LHCN-M2 (cell line): ENCODE measurements around the gene HIGD1C. TPM values are rescaled to one million over a fixed set of nuclear protein-coding genes. Genes with fewer than 3 reads are reported as not detected.
A peak's percentile ranks its signal among the peaks of the same experiment; 100 is the strongest.
"Not testable (repeated sequence)": the region's sequence is repeated elsewhere in the genome, so short reads cannot be mapped to it uniquely, and the experiment has no call there.

Experiments
- DNase-seq: peaks from one replicate; pipeline ENCODE4 v3.0.0-alpha.2; 2012; ENCODE audit warnings: low read depth
- total RNA-seq: library from RNA; depleted of rRNA; stranded (reverse); fragments of >200 nt; gene quantifications from 2 replicates; pipeline ENCODE4 v1.2.3, GENCODE V29; 2014

The HIGD1C gene
- total RNA-seq, 1 experiment from 2014 or later: not detected

DNA sequence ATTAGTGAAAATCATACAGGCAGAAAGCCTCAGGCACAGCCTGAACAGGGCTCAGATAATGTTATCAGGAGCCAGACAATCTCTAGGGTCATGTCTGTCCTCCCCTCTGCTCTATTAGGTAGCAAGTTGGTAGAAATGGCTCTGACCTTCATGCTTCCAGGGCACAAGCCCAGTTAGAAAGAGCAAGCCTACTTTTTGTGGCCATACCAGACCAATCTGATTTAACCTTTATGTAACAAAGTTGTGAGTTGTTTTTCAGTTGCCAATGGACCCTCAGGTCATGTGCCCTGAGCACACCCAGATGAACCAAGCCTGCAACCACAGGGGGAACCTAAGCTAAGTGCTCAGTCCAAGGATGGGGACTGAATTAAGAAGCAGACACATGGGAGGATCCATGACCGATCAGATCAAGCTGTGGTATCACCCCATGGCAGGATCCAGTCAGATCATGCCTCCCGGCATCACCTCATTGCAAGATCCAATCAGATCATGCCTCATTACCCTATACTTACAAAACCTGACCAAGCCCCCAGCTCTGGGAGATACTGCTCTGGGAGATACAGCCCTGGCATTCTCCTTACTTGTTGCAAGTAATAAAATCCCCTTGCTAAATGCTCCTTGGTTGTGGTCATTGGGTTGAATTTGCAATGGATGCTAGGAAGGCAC is 18.8 kb upstream of the HIGD1C start:
- DNase-seq: no peak

DNA sequence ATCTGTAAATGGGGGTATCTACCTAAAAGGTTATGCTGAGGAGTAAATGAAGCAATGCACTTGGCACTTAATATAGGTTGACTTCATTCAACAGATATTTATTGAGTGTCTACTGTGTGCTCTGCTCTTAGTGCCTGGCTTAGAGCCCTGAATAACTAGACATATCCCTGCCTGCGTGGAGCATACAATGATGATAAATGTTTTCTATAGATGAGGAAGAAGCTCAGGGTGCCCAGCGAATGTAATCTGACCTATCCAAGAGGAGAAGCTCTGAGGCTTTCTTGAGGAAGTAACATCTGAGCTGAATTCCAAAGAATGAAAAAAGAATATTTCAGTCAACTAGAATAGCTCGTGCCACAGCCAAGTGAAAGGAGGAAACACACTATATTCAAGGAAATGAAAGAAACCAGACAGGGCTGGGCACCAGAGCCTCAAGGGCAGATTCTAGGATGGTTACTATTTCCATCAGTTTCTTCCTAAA is 17.9 kb upstream of the HIGD1C start:
- DNase-seq: no peak

DNA sequence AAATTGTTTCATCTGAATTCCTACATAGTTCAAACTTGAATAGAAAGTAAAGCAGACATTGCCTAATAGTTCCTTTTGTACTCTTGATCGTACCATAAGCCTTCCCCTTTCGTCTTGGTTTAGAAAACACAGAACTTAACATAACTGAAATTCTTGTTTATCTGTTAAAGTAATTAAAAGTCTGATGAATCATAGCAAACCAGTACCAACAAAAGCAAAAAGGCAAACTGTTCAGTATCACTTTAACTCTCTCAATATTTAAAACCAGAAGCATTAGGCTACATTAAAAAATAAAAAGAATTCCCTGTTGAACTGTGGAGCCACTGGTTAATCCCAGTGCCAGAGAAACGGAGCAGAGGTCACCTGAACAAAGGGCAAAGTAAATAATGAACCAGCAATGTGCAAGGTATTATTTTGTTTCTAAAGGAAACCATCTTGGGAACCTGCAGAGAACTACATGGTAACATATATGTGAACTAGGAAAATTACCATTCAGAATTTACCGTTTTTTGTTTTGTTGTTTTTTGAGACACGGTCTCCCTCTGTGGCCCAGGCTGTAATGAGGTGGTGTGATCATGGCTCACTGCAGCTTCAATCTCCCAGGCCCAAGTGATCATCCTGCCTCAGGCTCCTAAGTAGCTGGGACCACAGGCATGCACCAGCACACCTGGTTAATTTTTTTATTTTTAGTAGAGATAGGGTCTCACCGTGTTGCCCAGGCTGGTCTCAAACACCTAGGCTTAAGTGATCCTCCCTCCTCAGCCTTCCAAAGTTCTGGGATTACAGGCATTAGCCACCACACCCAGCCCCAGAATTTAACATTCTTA is 17.1 kb upstream of the HIGD1C start:
- peak; percentile 27 for DNase-seq

DNA sequence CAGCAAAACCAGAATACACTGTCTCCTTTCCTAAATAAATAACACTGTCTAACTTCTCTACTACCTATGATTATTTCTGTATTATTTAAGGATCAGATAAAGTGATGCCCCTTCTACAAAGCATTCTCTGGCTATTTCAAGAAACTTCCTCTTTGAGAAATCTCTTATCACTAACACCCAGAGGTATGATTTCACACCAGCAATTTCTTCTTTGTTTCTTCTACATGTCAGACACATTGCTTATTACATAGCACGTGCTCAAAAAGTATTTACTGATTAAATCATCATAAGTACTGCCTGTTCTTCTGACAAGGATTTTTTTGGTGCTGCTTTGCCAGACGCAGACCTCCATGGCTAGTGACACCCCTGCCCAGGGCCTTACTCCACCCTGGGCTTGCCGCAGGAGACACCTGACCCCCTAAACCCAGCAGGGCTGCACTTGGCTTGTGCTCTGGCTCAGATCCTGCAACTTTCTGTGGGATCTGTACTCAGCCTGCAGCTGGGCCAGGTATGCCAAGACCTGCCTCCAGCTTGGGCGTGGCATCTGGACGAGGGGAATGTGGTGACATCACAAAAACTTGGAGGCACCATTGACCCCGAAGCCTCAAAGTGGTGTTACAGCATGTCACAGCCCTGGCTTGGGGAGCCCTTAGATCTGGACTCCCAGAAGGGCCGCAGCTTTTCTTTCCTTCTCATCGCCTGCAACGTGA is 15.4 kb upstream of the HIGD1C start:
- DNase-seq: no peak

DNA sequence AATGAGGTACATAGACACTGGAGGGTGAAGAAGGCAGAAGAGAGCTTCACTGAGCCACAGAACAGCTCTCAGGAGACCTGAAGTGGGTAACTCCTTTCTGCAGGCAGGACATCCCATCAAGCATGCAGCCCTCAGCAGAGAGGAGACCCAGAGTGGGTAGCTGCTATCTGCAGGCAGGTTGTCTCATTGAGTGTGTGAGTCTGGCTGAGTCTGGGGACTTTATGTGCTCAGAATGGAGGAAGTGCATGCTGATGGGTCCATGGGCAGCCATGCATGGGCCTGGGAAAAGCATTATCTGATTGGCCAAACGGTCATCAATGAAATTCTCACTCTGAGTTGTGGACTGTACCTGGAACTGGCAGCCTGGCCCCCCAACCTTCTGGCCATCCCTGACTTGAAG is 14.7 kb upstream of the HIGD1C start:
- no peak for DNase-seq

DNA sequence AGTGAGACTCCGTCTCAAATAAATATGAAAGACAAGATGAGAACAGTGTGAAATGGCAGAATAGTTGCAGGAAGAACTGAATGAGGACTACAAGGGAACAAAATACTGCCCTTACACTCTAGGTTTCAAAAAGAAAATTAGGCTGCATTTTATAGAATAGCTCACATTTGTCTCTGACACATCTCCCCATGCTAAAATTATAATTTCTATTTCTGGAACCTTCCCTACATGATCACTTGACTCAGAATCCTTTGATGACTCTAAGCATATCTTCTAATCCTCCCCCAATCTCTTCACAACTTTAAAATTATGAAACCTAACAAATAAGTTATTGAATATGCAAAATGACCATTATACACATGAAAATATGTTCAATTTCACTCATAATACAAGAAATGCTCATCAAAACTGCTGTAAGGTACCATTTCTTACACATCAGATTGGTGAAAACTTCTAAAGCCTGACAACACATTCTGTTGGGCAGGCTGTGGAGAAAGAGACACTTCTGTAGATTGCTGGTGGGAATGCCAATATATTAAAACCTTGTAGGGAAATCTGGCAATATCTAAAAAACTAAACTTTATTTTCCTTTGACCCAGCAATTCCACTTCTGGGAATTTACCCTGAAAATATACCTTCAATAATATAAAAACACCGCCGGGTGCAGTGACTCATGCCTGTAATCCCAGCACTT is 4.3 kb upstream of the HIGD1C start:
- DNase-seq: peak; percentile 1

DNA sequence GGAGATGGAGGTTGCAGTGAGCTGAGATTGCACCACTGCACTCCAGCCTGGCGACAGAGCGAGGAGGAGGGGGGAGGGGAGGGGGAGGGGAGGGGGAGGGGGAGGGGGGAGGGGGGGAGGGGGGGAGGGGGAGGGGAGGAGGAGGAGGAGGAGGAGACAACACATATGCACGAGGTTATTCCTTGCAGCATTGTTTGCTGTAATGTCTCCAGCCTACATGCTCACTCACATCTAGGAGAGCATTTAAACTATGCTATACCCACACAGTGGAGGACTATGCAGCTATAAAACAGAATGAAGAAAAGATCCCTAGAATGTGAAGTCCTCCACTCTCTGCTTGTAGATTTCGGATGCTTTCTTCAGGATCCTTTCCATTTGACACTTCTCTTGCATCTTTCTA is 3.5 kb upstream of the HIGD1C start:
- DNase-seq: peak; percentile 1

DNA sequence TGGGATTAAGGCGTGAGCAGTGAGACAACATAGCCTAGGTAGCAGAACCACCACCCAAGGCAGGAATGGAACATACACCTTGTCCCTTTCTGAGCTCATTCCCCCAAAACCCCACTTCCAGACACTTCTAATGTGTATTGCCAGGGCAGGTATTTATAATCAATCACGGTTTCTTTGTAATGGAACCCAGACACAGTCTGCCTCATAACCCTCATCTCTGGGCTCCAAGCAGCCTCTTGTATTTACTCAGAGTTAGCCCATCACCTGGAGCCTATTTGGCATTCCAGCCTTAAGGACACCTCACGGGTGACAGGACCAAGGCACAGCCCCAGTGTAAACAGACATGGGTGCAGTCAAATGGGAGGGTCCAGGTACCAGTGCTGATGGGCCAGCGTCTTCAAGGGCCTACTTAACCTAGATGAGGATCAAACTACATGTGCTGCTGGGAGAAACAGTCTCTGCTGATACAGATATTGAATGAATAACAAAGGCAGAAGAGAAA is 2.5 kb upstream of the HIGD1C start:
- no peak for DNase-seq

DNA sequence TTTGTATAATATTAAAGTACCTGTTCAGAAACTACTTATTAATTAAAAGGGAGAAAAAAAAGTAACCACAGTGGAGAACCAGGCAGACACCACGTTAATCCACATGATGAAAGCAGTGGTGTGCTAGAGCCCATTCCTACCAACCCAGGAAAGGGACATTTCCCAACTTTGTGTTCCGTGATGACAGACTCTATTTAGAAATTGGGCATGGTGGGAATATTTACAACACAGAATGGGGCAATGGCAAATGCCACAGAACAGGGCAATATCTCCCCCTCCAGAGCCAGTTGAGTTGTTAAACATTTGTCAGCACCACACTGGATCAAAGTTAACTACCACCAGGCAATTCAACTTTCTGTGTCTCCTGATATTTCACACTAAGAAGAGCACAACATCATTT is 1.2 kb upstream of the HIGD1C start:
- DNase-seq: no peak

DNA sequence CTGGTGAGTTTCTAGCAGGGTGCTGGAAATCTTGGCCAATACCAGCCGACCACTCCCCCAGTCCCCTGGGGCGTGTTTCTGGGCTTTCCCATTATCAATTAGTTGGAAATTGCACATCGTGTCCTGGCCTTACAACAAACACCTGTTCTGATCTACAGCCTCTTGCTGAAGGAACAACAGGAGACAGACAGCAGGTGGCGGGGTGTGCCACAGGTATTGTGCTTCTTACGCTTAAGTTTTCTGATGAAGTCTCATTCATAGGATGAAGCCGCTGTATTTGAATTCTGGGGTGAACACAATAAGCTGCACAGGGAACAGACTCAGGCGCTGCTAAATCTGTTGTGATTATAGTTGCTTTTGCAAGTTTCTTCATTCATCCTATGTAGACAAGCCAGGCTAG is 703 bp downstream of the HIGD1C start:
- no peak for DNase-seq

DNA sequence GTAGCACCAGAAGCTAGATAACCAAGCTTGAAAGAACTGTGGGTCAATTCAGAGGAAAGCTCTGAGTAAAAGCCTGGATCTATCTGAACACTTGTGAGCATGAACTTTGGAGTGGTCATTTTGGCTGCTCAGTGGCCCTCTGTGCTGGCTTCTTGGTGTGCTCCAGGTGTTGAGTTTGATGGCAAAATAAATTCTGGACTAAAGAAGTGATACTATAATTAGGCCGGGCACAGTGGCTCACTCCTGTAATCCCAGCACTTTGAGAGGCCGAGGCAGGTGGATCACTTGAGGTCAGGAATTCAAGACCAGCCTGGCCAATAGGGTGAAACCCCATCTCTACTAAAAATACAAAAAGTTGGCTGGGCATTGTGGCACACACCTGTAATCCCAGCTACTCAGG is 2.4 kb downstream of the HIGD1C start:
- DNase-seq: not testable (repeated sequence)

DNA sequence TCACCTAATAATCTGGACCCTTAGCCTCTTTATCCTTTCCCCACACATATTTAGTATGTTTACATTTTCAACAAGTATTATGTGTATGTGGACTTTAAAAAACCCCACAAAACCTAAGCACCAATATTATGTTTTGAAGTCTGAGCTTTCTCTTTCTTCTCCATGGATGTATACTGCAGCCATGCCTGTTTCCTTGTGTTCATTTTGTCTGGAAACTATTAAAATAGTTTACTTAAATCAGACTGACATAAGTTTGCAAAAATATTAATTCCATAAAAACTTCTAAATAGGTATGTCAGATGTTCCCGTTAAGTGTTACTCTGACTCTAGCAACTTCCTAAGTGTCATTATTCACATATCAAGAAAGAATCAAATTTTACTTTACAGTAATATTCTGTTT is 2.9 kb downstream of the HIGD1C start:
- DNase-seq: no peak

DNA sequence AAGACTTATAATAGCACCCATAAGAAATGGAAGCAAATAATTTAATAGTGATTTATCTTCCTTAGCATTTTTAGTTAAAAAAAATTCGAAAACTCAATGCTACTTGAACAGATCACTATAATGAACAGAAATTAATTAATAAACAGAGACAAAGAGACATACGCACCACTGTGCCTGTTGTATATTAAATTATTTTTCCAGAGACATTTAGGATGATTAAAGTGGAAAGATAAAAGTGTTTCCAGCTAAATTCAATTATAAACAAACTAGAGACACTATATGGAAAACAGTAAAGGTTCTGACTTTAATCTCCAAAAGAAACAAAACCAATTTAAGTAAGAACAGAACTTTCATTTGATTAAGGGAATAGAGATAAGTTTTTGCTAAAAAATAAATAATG is 3.4 kb downstream of the HIGD1C start:
- DNase-seq: no peak

DNA sequence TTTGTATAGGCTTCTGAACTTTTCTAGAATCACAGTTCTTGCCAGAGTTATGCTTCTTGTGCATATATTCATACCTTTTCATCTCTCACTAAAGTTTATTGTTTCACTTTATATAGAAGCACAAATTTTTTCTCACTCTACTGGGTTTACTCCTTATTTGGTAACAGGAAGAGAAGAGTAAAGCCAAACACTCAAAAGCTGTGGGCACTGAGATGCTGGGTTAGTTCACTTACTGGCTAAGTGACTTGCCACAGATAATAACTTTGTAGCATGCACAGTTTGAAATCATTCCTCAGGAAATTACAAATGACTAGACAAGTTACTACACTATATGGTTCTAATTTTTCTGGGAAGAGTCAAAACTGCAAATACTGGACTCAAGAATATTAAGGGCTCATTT is 7.8 kb downstream of the HIGD1C start:
- peak; percentile 8 for DNase-seq

DNA sequence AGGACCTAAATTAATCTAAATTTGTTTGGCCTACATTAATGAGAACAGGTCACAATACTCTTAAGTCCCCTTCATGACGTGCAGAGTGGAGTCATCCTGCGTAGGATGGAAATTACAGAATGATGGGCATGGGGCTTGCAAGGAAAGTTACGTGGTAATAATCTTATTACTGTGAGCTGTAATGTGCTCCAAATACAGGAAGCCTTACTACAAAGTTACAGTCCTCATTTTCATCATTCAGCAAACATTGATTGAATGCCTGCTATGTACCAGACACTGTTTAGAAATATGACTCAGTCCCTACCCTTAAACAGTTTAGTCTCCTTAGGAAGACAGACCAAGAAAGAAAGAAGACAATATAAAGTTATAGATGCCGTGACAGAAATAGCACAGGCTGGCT is 9.4 kb downstream of the HIGD1C start:
- no peak for DNase-seq

DNA sequence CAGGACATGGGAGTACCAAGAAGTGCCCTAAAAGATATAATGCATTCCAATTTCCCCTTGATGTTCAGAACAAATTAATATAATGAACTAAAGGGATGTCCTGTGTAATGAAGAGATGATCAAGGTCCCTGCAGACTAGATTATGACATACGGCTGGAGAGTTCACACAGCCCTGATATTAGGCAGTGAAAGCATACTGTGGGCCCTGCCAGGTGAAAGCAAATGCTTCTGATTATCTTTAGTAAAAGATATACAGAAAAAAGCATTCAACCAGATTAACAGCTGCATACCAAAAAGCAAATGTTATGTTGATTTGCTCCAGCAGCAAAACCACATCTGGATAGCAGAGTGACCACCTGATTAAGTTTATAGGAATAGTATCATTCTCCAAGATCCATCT is 12.1 kb downstream of the HIGD1C start:
- no peak for DNase-seq

DNA sequence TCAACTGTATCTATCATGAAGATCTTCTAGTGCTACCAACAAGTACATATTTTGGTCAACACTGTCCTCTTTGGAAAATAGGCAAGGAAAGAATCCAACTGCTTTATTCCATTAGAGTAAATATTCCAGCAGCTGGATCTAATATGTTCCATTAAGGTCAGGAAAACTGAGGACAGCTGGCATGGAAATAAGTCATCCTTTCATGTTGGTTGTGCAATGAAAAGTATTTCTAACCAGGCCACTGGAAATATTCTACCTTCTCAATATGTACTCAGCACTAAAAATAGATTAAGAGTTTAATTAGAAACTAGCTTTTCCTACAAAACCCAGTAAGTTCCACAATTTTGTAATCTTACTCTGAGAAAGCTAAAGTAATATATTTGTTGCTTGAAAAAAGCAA is 19.6 kb downstream of the HIGD1C start:
- peak; percentile 82 for DNase-seq

DNA sequence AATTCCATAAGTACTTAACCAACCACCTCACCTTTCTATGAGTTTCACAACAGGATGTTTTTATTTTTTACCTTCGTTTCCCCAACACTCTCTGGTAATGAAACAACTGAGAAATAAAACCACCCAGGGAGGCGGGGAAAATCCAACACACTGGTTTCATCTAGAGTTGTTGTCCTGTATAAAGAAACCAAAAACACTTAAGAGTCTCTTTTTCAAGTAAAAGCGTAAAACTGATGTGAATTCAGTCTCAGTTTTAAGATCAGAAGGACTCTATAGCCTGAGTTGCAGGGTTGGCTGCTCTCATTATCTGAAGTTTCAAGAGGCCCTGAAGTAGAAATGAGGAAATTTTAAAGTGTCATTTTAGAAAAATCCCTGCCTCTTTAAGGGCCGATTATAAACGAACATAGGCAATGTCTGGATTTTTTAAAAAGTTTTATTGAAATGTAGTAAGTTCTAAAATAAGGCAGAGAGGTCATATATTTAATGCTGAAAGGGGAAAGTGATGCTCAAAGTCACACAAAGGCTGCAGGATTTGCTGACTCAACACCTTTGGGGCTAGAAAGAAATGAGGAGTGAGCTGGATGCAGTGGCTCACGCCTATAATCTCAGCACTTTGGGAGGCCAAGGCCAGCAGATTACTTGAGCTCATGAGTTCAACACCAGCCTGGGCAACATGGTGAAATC is 27.2 kb downstream of the HIGD1C start:
- no peak for DNase-seq

DNA sequence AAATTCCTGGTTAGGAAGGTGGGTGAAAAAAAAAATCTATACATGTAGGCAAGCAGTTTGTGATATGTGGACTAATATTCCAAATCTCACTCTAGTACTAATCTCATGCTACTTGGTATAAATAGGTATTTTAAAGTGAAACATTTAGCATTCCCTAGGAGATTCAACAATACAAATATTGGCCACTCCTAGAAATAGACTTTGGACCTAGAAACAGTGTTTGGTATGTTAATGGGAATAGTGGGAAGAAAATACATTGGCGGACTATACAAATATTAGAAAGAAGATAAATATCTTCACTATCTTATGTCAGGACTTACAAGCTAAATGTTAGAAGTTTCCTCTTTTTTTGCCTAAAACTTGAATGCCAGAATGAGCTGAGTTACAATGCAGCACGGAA is 28.2 kb downstream of the HIGD1C start:
- DNase-seq: no peak

DNA sequence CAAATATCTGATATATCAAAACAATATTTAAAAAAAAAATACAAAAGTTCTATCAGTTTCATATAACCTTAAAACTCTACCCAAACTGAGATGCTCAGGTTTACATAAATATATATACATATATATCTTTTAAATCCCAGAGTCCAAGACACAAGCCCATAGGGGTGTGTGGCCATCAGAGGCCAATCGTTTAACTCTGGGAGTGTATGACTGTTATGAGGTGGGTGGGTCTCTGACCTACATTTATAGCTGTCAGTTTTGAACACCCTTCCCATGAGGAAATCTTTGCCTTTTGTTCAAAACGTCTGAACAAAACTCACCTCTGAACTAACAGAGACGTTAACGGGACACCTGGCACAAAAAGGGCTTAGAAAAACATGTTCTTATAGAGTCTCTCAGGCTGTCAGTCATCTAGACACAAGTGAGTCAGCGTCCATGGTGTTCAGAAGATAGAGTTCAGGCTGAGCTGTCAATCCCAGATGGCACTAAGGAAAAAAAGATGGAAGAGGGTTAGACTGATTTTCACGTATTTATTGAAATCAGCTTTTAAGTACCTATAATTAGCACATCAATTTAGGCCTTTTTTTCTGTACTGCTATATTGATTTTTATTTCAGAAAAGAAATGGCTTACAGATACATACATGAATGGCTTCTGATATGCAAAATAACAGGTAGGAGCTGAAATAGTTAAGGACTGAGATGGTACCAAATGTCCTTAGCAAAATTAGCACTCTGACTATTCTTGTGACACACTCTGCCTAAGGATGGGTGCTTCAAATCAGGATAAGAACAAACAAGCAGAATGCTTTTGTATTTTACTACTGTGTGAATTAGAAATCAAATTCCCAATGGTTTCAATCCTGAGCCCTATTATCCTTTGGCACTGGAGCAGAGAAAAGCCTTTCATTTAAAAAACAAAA is 29.2 kb downstream of the HIGD1C start:
- DNase-seq: peak; percentile 31
